ENCODE data around the gene SSBP2.

SSBP2 gene

DNA sequence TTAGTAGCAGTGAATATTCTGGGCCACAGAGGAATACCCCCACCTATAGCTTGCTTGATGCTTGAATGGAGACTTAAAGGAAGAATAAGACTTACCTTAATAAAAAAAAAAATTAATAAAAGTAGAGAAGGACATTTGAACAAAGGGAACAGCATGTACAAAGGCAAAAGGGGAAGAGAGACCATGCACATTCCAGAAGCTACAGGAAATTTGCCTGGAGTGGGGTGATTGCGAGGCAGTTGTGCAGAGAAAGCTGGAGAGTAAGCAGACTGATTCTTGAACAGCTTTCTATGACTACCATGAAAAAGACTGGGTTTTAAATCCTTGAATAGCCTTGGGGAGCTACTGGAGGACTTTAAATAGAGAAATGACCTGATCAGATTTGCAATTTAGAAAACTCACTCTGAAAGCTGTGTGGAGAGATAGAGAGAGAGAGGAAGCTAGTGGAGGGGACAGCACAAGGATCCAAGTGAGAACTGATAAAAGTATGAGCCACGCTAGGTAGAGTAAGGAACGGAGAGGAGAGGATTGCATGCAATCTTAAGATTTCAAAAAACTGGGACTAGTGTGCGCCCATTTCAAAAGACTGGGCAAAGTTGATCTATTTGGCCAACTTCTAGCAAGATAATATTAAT, 12.5 kb upstream of the SSBP2 start:
- DNase-seq (ENCODE audit: low spot score) = no peak
- in situ Hi-C loops (cut with MboI; ENCODE audit: low pct_unique_long_range_greater_than_20kb, low sequenced_read_pairs, unreplicated experiment) = no loop called here
- no peak for TF ChIP-seq CTCF (IDR thresholded peaks at IDR 0.05; ENCODE audit: extremely low read depth, insufficient read depth, missing control alignments)

DNA sequence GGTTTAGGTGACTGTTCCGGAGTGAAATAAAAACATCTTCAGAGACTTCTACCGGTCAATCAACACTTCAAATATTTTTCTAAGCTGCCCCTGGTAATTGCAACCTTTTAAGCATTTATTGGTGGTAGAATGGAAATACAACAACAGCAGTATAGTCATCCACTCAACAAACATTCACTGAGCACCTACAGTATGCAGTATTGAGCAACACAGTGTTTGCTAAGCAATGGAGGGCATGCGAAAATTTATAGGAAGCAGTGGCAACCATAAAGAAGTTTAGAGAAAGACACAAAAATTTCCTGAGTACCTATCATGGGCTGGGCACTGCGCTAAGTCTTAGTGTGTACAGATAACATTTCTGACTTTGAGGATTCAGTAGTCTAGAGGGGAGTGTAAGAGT, 12.0 kb upstream of the SSBP2 start:
- no peak for DNase-seq (ENCODE audit: low spot score)
- in situ Hi-C loops (cut with MboI; ENCODE audit: low pct_unique_long_range_greater_than_20kb, low sequenced_read_pairs, unreplicated experiment) = no loop called here
- no peak for TF ChIP-seq CTCF (IDR thresholded peaks at IDR 0.05; ENCODE audit: extremely low read depth, insufficient read depth, missing control alignments)

- no peak for TF ChIP-seq CTCF (IDR thresholded peaks at IDR 0.05; ENCODE audit: extremely low read depth, insufficient read depth, missing control alignments)
- no peak for DNase-seq (ENCODE audit: low spot score)
Observed at GRCh38 chr5:81762401-81762800, 11.5 kb upstream of the SSBP2 start.

GRCh38 chr5:81761970-81762369, 11.1 kb upstream of the SSBP2 start:
- DNase-seq (ENCODE audit: low spot score) = no peak
- TF ChIP-seq CTCF (IDR thresholded peaks at IDR 0.05; ENCODE audit: extremely low read depth, insufficient read depth, missing control alignments) = no peak
- in situ Hi-C loops (cut with MboI; ENCODE audit: low pct_unique_long_range_greater_than_20kb, low sequenced_read_pairs, unreplicated experiment) = no loop called here

More at GRCh38 chr5:81762401-81762800, 11.5 kb upstream of the SSBP2 start:
- in situ Hi-C loops (cut with MboI; ENCODE audit: low pct_unique_long_range_greater_than_20kb, low sequenced_read_pairs, unreplicated experiment) = no loop called here

- TF ChIP-seq CTCF (IDR thresholded peaks at IDR 0.05; ENCODE audit: extremely low read depth, insufficient read depth, missing control alignments) = no peak
- in situ Hi-C loops (cut with MboI; ENCODE audit: low pct_unique_long_range_greater_than_20kb, low sequenced_read_pairs, unreplicated experiment) = no loop called here
- DNase-seq (ENCODE audit: low spot score) = no peak
Observed at GRCh38 chr5:81761270-81761669, 10.4 kb upstream of the SSBP2 start.

DNA sequence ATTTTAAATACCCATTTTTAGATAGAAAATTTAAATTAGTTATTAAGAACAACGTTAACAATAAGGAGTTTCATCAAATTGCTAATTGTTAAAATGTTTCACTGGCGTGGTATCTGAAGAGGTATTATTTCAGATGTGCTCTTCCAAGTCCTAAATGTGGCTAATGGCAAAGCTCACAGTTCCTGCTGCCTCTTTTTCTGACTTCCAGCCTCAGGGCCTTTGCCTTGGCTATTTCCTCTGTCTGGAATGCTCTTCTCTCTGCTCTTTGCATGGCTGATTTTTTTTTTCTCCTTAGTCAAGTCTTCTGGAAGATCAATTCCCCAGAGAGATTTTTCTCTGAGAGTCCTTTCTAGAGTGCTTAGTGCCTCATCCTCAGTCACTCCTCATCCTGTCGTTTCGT, 9.6 kb upstream of the SSBP2 start:
- TF ChIP-seq CTCF (IDR thresholded peaks at IDR 0.05; ENCODE audit: extremely low read depth, insufficient read depth, missing control alignments) = no peak
- in situ Hi-C loops (cut with MboI; ENCODE audit: low pct_unique_long_range_greater_than_20kb, low sequenced_read_pairs, unreplicated experiment) = no loop called here
- DNase-seq (ENCODE audit: low spot score) = no peak
